ENCODE data around the gene OR51G2. TPM values are rescaled to one million over a fixed set of nuclear protein-coding genes. Genes with fewer than 3 reads are reported as not detected.

OR51G2 gene
- total RNA-seq, 2 experiments from 2014 or later = not detected

Other genes starting within 250 kb of the OR51G2 start
- not detected for gene OR51E2, start 221.5 kb downstream of the OR51G2 start, total RNA-seq
- gene MMP26, start 214.6 kb downstream of the OR51G2 start, total RNA-seq = not detected
- not detected for gene OR51F1, start 149.4 kb downstream of the OR51G2 start, total RNA-seq
- not detected for gene OR52R1, start 115.0 kb downstream of the OR51G2 start, total RNA-seq
- not detected for gene OR51F2, start 98.0 kb downstream of the OR51G2 start, total RNA-seq
- gene OR51S1, start 70.1 kb downstream of the OR51G2 start, total RNA-seq = not detected
- not detected for gene OR51T1, start 37.5 kb downstream of the OR51G2 start, total RNA-seq
- not detected for gene OR51A7, start 15.6 kb downstream of the OR51G2 start, total RNA-seq
- gene OR51G1, start 5.0 kb upstream of the OR51G2 start, total RNA-seq = not detected
- not detected for gene OR51A4, start 28.3 kb upstream of the OR51G2 start, total RNA-seq
- gene OR51A2, start 36.4 kb upstream of the OR51G2 start, total RNA-seq = not detected
- not detected for gene OR51L1, start 75.5 kb upstream of the OR51G2 start, total RNA-seq
- gene OR52J3, start 127.2 kb upstream of the OR51G2 start, total RNA-seq = not detected
- not detected for gene OR52E2, start 140.3 kb upstream of the OR51G2 start, total RNA-seq
- gene OR52E1, start 150.2 kb upstream of the OR51G2 start, total RNA-seq = not detected
- gene OR52A5, start 219.0 kb upstream of the OR51G2 start, total RNA-seq = not detected
- not detected for gene OR52A1, start 235.4 kb upstream of the OR51G2 start, total RNA-seq